Mucosa of descending colon (tissue), 3 donors: ENCODE measurements around the gene ARHGEF25. TPM values are rescaled to one million over a fixed set of nuclear protein-coding genes. Genes with fewer than 3 reads are reported as not detected.
"Not testable (repeated sequence)": the region's sequence is repeated elsewhere in the genome, so short reads cannot be mapped to it uniquely, and the experiment has no call there.

Experiments
- ATAC-seq: fragments of 200-7000 bp; cut with Tn5 transposase; one replicate; pipeline ENCODE4 v1.9.1; 2020; ENCODE audit warnings: mild to moderate bottlenecking, moderate library complexity
- DNase-seq, 3 donors: peaks; one replicate each; pipeline ENCODE4 v3.0.0-alpha.2; 2020
- H3K36me3 ChIP-seq: fragments of 200-600 bp; one replicate; pipeline ENCODE4 v1.8.0; 2021; ENCODE audit warnings: low read depth, mild to moderate bottlenecking
- H3K4me1 ChIP-seq: fragments of 200-600 bp; one replicate; pipeline ENCODE4 v1.8.0; 2021; ENCODE audit warnings: low read depth, mild to moderate bottlenecking
- H3K4me3 ChIP-seq: fragments of 200-600 bp; one replicate; pipeline ENCODE4 v1.8.0; 2021; ENCODE audit warnings: mild to moderate bottlenecking
- H3K9me3 ChIP-seq: fragments of 200-600 bp; one replicate; pipeline ENCODE4 v1.8.0; 2021; ENCODE audit warnings: mild to moderate bottlenecking
- intact Hi-C, 2 donors: fragments of 100-400 bp; cut with DNase I in 1 of 2; cut with micrococcal nuclease in 1 of 2; formaldehyde crosslinking; loops; one replicate each; pipeline versions ENCODE4 v1.11.0 to v1.11.1; 2022; cut with DNase I, micrococcal nuclease
- total RNA-seq, 3 donors: library from RNA; stranded (reverse); fragmentation: NEBNext Ultra II Directional in 2 of 3; extraction: Animal tissue kit (Norgen Biotek cat#: 25700) in 2 of 3; gene quantifications; one replicate each; pipeline versions ENCODE4 v1.2.1 to v1.2.4, GENCODE V29; 2021 to 2023
- TF ChIP-seq, protein P1 (sequence below): fragments of 200-600 bp; IDR thresholded peaks from one replicate; pipeline ENCODE4 v1.8.0; 2022; ENCODE audit warnings: antibody characterized with exemption, mild to moderate bottlenecking
- donor health status: DM: no; HTN: no; CAD: no; lungs with moderate emphysema.
- donor health status: DM: no; HTN: no; CAD: no.
- donor health status: DM: no; HTN: yes; CAD: no.

Gene ARHGEF25
- total RNA-seq, 3 donors from 2014 or later = 5.0 to 129 (median 11.0) TPM

DNA sequence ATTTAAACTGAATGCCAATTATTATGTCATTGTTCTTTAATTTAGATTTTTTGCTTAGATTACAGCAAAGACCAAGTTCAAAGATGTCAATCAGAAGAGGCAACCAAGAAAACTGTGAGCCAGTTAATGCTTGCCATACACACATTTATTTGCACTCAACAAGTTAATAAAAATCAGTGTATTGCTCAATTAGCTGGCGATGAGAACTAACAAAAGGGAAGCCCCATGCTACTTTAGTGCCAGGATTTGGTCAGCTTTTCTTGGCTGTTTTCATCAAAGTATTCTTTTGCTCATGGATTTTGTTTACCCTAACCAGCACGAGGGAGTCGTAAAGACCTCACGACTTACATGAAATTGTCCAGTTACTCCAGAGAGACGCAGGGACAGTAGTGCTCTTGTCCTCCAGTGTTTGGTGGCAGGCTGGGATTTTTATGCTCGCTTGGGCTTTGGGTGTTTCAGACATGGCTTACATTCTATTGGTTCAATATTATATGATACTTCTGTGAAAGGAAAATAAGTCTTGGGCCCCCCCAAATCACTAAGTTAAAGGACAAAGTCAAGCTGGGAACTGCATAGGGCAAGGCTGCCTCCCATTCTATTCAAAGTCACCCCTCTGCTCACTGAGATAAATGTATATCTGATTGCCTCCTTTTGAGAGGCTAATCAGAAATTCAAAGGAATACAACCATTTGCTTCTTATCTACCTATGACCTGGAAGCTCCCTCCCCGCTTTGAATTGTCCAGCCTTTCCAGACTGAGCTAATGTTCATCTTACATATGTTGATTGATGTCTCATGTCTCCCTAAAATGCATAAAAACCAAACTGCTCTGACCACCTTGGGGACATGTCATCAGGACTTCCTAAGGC, 29.2 kb downstream of the ARHGEF25 start:
- Histone ChIP-seq H3K9me3 (peaks cover 5% of the 10 kb centered on the region), H3K36me3 (no peaks in the 10 kb centered on the region), H3K4me3 (no peak overlapping the region), H3K4me1 (no peaks in the 10 kb centered on the region)
- DNase-seq (no peak), ATAC-seq (no peak)
- TF ChIP-seq, protein P1, sequence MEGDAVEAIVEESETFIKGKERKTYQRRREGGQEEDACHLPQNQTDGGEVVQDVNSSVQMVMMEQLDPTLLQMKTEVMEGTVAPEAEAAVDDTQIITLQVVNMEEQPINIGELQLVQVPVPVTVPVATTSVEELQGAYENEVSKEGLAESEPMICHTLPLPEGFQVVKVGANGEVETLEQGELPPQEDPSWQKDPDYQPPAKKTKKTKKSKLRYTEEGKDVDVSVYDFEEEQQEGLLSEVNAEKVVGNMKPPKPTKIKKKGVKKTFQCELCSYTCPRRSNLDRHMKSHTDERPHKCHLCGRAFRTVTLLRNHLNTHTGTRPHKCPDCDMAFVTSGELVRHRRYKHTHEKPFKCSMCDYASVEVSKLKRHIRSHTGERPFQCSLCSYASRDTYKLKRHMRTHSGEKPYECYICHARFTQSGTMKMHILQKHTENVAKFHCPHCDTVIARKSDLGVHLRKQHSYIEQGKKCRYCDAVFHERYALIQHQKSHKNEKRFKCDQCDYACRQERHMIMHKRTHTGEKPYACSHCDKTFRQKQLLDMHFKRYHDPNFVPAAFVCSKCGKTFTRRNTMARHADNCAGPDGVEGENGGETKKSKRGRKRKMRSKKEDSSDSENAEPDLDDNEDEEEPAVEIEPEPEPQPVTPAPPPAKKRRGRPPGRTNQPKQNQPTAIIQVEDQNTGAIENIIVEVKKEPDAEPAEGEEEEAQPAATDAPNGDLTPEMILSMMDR = no peak
- intact Hi-C loops = no loop called here

DNA sequence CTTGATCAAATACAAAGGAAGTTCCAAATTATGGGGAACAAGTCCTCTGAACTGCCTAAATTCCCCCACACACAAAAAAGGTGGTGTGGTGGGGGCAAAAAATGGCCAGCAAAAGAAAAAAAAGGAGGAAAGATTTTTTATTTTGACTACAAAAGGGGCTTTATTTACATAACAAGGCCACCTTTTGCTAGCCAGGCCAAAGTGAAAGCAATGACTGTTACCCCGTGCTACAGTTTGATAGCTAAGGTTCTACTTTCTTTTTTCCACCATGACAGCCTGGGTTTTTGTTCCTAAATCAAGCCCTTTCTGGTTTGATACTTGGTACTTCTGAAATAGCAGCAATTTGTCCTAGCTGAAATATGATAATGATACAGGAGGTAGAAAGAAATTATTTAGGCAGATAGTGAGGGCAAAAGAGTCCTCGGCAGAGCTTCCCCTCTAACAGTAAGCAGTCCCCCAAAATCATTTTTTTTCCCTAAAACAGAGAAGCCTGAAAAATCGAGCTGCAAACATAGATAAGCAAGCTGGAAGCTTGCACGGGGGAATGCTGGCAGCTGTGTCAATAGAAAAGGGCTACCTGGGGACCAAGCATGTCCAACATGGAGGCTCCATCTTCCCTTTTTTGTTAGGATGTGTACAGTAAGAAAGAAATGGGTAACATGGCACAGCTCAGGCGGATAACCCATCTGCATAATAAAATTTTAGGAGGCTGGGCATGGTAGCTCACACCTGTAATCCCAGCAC, 30.6 kb downstream of the ARHGEF25 start:
- TF ChIP-seq, protein P1 = no peak
- no peak for ATAC-seq
- intact Hi-C loops = no loop called here
- no peak for DNase-seq
- peaks cover 14% of the 10 kb centered on the region for H3K9me3 ChIP-seq
- H3K4me3 ChIP-seq = no peak overlapping the region
- H3K36me3 ChIP-seq = no peaks in the 10 kb centered on the region
- no peaks in the 10 kb centered on the region for H3K4me1 ChIP-seq

DNA sequence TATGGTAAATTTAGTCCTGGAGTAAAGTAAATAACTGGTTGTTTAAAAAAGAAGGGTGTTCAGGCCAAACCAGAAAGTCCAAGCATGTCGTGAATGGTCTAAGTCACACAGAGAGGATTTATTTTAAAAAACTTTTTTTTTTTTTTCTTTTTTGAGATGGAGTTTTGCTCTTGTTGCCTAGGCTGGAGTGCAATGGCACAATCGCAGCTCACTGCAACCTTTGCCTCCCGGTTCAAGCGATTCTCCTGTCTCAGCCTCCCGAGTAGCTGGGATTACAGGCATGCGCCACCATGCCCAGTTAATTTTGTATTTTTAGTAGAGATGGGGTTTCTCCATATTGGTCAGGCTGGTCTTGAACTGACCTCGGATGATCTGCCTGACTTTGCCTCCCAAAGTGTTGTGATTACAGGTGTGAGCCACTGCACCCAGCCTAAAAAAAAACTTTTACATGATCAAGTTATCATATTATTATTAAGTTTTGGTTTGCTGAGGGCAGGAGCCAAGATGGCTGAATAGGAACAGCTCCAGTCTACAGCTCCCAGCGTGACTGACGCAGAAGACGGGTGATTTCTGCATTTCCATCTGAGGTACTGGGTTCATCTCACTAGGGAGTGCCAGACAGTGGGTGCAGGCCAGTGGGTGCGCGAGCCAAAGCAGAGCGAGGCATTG, 34.9 kb downstream of the ARHGEF25 start:
- H3K4me3 ChIP-seq, H3K4me1 ChIP-seq, intact Hi-C loops: not testable (repeated sequence)

DNA sequence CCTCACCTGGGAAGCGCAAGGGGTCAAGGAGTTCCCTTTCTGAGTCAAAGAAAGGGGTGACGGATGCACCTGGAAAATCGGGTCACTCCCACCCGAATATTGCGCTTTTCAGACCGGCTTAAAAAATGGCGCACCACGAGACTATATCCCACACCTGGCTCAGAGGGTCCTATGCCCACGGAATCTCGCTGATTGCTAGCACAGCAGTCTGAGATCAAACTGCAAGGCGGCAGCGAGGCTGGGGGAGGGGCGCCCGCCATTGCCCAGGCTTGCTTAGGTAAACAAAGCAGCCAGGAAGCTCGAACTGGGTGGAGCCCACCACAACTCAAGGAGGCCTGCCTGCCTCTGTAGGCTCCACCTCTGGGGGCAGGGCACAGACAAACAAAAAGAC, 35.4 kb downstream of the ARHGEF25 start:
- H3K36me3 ChIP-seq, H3K4me3 ChIP-seq, ATAC-seq, intact Hi-C loops, DNase-seq, H3K4me1 ChIP-seq: not testable (repeated sequence)
- H3K9me3 ChIP-seq = peaks cover 14% of the 10 kb centered on the region

More for the DNA sequence above, 34.9 kb downstream of the ARHGEF25 start:
- peaks cover 14% of the 10 kb centered on the region for H3K9me3 ChIP-seq
- ATAC-seq, H3K36me3 ChIP-seq, DNase-seq: not testable (repeated sequence)

DNA sequence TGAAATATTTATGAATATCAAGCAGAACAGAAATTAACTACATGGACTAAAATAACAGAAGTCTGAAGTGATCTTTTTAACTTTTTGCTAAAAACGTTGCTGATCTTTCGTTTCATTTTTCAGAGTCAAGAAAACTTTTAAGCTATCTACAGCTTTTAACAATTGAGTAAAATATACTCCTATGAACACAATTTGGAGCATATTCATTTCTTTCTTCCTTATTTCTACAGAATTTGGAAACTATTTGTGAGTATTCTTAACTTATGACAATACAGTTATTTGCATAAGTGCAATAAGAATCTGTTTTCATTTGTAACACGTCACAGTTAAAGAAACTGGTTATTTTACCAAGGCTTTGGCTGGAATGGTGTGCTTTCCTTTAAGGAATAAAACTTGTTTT, 42.8 kb downstream of the ARHGEF25 start:
- TF ChIP-seq, protein P1 = no peak
- intact Hi-C loops = no loop called here
- DNase-seq (no peak), ATAC-seq (no peak)
- Histone ChIP-seq H3K36me3 (no peaks in the 10 kb centered on the region), H3K9me3 (no peaks in the 10 kb centered on the region), H3K4me1 (no peaks in the 10 kb centered on the region), H3K4me3 (no peak overlapping the region)

DNA sequence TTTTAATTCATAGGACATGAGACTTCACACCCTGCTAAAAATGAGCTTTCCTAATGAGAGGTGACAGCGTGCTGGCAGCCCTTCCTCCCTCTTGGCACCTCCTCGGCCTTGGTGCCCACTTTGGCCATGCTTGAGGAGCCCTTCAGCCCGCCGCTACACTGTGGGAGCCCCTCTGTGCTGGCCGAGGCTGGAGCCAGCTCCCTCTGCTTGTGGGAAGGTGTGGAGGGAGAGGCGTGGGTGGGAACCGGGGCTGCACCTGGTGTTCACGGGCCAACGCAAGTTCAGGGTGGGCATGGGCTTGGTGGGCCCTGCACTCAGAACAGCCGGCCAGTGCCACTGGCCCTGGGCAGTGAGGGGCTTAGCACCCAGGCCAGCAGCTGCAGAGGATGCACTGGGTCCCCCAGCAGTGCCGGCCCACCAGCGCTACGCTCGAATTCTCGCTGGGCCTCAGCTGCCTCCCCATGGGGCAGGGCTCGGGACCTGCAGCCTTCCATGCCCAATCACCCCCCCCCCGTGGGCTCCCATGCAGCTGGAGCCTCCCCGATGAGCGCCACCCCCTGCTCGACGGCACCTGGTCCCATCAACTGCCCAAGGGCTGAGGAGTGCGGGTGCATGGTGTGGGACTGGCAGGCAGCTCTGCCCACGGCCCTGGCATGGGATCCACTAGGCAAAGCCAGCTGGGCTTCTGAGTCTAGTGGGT, 44.5 kb downstream of the ARHGEF25 start:
- no peak for DNase-seq
- H3K4me3 ChIP-seq = no peak overlapping the region
- no peak for ATAC-seq
- no peaks in the 10 kb centered on the region for H3K36me3 ChIP-seq
- intact Hi-C loops = no loop called here
- H3K4me1 ChIP-seq = no peaks in the 10 kb centered on the region
- no peaks in the 10 kb centered on the region for H3K9me3 ChIP-seq
- TF ChIP-seq, protein P1 = no peak

DNA sequence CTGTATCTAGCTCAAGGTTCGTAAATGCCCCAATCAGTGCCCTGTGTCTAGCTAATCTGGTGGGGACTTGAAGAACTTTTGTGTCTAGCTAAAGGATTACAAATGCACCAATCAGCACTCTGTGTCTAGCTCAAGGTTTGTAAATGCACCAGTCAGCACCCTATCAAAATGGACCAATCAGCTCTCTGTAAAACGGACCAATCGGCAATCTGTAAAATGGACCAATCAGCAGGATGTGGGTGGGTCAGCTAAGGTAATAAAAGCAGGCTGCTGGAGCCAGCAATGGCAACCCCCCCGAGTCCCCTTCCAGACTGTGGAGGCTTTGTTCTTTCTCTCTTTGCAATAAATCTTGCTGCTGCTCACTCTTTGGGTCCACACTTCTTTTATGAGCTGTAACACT, 45.2 kb downstream of the ARHGEF25 start:
- H3K36me3 ChIP-seq, H3K4me1 ChIP-seq, DNase-seq, H3K9me3 ChIP-seq, H3K4me3 ChIP-seq, ATAC-seq, intact Hi-C loops: not testable (repeated sequence)
